ENCODE results near the gene RYR1. TPM values are rescaled to one million over a fixed set of nuclear protein-coding genes. Genes with fewer than 3 reads are reported as not detected.

RYR1 gene
- total RNA-seq, 6 experiments from 2014 or later = not detected

- no peak for TF ChIP-seq CTCF (IDR thresholded peaks at IDR 0.05)
- no peak for DNase-seq
- Mint-ChIP-seq H3K4me3 (no peak overlapping the region), H3K36me3 (ENCODE audit: low read depth) (no peaks in the 10 kb centered on the region), H3K9me3 (no peaks in the 10 kb centered on the region), H3K27ac (no peak overlapping the region), H3K4me1 (ENCODE audit: low read depth) (no peaks in the 10 kb centered on the region), H3K27me3 (ENCODE audit: insufficient read depth) (peaks cover 18% of the 10 kb centered on the region)
These were observed 92.9 kb downstream of the RYR1 start for GRCh38 chr19:38526430-38526829.

- no peak for DNase-seq
- Mint-ChIP-seq H3K27me3 (ENCODE audit: insufficient read depth) (peaks cover 16% of the 10 kb centered on the region), H3K27ac (no peak overlapping the region), H3K4me3 (no peak overlapping the region), H3K4me1 (ENCODE audit: low read depth) (no peaks in the 10 kb centered on the region), H3K9me3 (no peaks in the 10 kb centered on the region), H3K36me3 (ENCODE audit: low read depth) (no peaks in the 10 kb centered on the region)
- TF ChIP-seq CTCF (IDR thresholded peaks at IDR 0.05) = no peak
These were observed 94.1 kb downstream of the RYR1 start for GRCh38 chr19:38527466-38528136.

GRCh38 chr19:38528213-38528755, 94.8 kb downstream of the RYR1 start:
- no peaks in the 10 kb centered on the region for H3K9me3 Mint-ChIP-seq
- H3K27me3 Mint-ChIP-seq (ENCODE audit: insufficient read depth) = peaks cover 18% of the 10 kb centered on the region
- no peaks in the 10 kb centered on the region for H3K36me3 Mint-ChIP-seq (ENCODE audit: low read depth)
- H3K27ac Mint-ChIP-seq = no peak overlapping the region
- H3K4me3 Mint-ChIP-seq = no peak overlapping the region
- H3K4me1 Mint-ChIP-seq (ENCODE audit: low read depth) = no peaks in the 10 kb centered on the region
- no peak for DNase-seq
- TF ChIP-seq CTCF (IDR thresholded peaks at IDR 0.05) = no peak

GRCh38 chr19:38528931-38529330, 95.4 kb downstream of the RYR1 start:
- DNase-seq = no peak
- no peaks in the 10 kb centered on the region for H3K4me1 Mint-ChIP-seq (ENCODE audit: low read depth)
- H3K4me3 Mint-ChIP-seq = no peak overlapping the region
- H3K27ac Mint-ChIP-seq = no peak overlapping the region
- no peak for TF ChIP-seq CTCF (IDR thresholded peaks at IDR 0.05)
- peaks cover 21% of the 10 kb centered on the region for H3K27me3 Mint-ChIP-seq (ENCODE audit: insufficient read depth)
- peaks cover 4% of the 10 kb centered on the region for H3K9me3 Mint-ChIP-seq
- H3K36me3 Mint-ChIP-seq (ENCODE audit: low read depth) = no peaks in the 10 kb centered on the region

GRCh38 chr19:38531515-38531914, 98.0 kb downstream of the RYR1 start:
- H3K36me3 Mint-ChIP-seq (ENCODE audit: low read depth) = peaks cover 21% of the 10 kb centered on the region
- H3K4me3 Mint-ChIP-seq = no peak overlapping the region
- peaks cover 29% of the 10 kb centered on the region for H3K9me3 Mint-ChIP-seq
- no peak overlapping the region for H3K27ac Mint-ChIP-seq
- H3K4me1 Mint-ChIP-seq (ENCODE audit: low read depth) = no peaks in the 10 kb centered on the region
- no peak for TF ChIP-seq CTCF (IDR thresholded peaks at IDR 0.05)
- no peak for DNase-seq
- peaks cover 14% of the 10 kb centered on the region; the same call in 1 of the 2 replicates for H3K27me3 Mint-ChIP-seq (ENCODE audit: insufficient read depth)

Measured in HFFc6 (cell line).